Ureter (tissue), 1 donor: ENCODE measurements around the gene GIMAP7. TPM values are rescaled to one million over a fixed set of nuclear protein-coding genes. Genes with fewer than 3 reads are reported as not detected.
"Not testable (repeated sequence)": the region's sequence is repeated elsewhere in the genome, so short reads cannot be mapped to it uniquely, and the experiment has no call there.

Source experiments
- DNase-seq: peaks from one replicate; pipeline ENCODE4 v3.0.0-alpha.2; 2020; ENCODE audit warnings: low spot score
- total RNA-seq: library from RNA; stranded (reverse); gene quantifications from one replicate; pipeline ENCODE4 v1.2.4, GENCODE V29; 2023
- donor health status: DM: yes; HTN: yes; CAD: no.

GIMAP7 gene
- total RNA-seq, result 24.5 TPM

DNA sequence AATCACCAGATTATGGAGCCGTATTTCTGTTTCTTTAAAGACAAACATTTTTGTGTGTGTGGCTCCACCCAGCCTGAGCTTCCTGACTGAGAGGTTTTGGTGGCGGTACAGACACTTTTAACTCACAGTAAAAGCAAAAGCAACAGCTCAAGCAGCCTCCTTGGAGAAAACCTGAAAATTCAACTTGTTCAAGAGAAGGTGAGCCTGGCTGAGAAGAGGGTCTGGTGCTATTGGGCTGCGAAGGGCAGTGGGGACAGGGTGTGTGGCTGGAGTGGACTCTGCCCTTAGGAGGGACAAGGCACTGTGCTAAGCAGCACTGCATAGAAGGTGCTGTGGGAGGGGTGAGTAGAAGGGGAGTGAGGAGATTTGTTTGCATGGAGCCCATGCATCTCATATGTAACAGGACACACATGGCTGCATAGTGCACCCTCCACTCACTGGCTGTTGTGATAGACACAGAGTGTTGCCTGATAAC is at the start of gene GIMAP7:
Gene GIMAP7 (plus strand): TSS at position 125 of the 475 bp plus-strand sequence. CDS start 5,103 bp downstream, outside the sequence.
- no peak for DNase-seq

DNA sequence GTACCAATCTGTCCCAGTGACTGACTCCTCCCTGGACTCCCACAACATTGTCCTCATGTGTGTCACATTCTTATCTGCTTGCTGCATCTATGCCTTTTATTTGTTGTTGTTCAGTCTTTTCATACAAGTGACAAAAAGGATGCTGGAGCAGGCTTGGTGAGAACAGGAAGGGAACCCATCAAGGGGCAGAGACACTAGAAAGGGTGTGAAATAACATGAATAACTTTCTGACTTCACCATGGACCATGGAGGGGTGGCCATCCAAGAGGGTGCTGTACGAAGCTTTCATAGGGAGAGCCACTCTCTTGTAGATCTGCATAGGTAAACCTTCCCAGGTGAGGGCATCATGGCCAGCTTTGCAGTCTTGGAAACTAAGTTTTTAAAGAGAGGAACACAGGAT is 49.7 kb upstream of the GIMAP7 start:
- no peak for DNase-seq

DNA sequence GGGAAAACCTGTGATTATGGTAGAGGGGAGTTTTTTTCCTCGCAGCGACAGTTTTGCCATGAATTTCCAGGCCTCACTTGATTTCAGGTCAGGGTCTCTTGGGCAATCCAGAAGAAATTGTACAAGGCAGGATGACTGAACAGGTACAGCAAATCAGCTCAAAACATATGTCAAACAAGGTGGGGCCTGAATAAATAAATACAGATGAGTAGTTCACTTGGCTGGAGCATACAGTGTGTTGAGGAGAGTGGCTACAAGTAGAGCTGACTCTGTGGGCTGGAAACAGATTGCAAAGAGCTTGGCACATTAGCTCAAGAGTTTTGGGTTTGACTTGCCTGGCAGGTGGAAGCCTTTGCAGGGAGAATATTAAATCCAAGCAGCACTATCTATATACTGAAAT is 49.3 kb upstream of the GIMAP7 start:
- DNase-seq, result no peak

DNA sequence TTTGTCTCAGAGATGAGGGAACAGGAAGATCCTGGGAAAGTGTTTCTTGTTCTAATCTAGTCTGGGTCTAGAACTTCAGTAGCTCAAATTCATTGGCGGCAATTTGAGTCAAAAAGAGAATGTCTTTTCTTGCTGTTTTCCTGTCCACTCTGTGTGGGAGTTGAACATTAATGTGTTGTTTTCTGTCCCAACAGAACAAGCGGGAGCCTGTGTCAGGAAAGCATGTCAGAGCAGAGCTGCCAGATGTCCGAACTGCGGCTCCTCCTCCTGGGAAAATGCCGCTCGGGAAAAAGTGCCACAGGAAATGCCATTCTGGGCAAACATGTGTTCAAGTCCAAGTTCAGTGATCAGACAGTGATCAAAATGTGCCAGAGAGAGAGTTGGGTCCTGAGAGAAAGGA is 48.2 kb upstream of the GIMAP7 start:
- DNase-seq, result no peak

DNA sequence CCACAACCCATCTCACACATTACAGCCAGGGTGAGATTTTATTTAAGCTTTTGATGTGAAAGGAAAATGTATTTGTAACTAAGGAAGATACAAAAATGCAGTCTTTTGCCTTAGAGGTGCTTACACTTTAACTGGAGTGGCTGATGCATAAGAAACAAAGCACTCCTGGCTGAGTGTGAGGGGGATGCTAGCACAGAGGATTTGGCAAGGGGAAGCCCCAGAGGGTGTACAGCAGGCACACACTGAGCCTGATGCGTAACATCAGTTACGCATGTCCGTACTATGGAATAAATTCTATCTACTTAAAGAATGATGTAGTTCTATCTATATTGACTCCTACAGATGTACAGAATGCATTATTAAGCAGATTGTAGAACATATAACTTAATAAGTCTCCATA is 46.4 kb upstream of the GIMAP7 start:
- no peak for DNase-seq

DNA sequence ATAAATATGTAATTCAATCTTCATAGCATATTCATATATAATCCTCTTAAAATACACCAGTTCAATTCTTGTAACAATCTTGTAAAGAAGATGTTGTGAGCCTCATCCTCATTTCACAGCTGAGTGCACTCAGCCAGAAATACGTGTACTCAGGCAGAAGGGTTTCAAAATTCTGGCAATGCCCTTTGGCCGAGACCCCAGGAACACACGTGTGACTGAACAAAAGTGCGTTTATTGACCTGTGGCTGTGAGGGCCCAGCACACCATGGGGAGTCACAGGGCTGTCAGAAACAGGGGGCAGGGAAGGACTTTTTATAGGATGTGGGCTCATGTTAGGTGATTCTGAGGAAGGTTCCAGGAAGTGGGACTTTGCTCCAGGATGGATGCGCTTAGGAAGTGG is 42.8 kb upstream of the GIMAP7 start:
- no peak for DNase-seq

DNA sequence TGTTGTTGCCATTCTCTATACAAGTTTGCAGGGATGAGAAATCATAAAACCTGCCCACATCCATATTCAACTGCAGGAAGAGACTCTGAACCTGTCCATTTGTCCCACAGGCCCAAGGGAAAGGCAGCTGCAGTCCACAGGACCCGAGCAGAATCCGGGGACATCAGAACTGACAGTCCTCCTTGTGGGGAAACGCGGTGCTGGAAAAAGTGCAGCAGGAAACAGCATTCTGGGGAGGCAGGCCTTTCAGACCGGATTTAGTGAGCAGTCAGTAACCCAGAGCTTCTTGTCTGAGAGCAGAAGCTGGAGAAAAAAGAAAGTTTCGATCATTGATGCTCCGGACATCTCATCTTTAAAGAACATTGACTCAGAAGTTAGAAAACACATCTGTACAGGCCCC is 40.8 kb upstream of the GIMAP7 start:
- no peak for DNase-seq

DNA sequence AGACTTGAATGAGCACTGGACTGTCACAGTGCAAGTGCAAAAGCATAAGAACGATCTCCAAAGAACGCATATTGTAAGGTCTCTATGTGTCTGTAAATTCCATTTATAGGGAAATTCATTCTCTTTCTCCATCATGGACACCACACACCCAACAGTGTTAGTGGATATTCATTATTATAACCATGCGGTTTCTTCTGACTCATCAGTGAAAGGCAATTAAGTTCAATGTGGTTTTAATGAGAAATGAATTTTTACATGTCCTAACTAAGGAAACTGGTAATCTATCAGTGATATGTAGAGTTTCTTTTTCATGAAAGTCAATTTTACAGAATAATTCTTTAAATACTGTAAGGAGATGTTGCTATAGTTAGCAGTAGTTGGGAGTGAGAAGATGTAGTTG is 38.4 kb upstream of the GIMAP7 start:
- no peak for DNase-seq

DNA sequence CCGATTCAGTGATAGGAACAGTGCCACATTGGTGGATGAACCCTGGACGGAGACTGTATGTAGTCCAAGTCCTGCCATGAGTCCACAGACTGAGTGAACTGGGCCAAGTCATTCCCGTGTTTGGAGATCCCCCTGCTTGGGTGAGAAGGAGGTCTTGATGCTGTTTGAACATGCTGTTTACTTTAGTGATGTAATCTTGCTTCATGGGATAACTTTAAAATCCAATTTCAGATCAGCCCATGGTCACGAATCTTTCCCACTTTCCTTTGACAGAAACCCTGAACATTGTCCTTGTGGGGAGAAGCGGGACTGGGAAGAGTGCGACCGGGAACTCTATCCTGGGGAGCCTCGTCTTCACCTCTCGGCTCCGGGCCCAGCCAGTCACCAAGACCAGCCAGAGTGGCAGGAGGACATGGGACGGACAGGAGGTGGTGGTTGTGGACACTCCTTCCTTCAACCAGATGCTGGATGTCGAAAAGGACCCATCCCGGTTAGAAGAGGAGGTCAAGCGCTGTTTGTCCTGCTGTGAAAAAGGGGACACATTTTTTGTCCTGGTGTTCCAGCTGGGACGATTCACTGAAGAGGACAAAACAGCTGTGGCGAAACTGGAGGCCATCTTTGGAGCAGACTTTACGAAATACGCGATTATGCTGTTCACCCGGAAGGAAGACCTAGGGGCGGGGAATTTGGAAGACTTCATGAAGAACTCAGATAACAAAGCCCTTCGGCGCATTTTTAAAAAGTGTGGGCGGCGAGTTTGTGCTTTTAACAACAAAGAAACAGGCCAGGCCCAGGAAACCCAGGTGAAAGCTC is 37.6 kb upstream of the GIMAP7 start:
- no peak for DNase-seq

DNA sequence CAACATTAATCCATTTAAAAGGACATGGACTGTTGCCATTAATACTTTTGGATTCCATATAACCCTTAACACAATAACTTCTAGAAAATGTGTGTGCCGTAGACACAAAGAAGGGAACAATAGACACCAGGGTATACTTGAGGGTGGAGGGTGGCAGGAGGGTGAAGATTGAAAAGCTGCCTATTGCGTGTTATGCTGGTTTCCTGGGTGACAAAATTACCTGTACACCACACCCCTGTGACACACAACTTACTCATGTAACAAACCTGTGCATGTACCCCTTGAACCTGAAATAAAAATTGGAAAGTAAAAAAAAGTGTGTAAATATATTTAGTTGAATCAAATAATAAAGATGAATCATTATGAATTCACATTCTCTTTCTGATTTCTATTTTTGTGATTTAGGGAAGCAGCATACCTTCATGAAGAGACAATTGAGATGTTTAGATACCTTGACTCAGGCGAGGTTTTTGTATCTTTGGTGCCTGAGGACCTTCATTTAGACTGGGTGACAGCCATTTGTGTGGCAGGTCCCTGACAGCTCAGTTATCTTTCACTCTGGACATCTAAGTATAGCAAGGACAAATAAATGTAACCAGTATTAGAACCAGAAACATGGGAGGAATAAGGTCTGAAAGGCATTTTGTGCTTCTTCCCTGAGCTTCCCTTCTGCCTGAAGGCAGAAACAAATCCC is 35.5 kb upstream of the GIMAP7 start:
- DNase-seq, result no peak

DNA sequence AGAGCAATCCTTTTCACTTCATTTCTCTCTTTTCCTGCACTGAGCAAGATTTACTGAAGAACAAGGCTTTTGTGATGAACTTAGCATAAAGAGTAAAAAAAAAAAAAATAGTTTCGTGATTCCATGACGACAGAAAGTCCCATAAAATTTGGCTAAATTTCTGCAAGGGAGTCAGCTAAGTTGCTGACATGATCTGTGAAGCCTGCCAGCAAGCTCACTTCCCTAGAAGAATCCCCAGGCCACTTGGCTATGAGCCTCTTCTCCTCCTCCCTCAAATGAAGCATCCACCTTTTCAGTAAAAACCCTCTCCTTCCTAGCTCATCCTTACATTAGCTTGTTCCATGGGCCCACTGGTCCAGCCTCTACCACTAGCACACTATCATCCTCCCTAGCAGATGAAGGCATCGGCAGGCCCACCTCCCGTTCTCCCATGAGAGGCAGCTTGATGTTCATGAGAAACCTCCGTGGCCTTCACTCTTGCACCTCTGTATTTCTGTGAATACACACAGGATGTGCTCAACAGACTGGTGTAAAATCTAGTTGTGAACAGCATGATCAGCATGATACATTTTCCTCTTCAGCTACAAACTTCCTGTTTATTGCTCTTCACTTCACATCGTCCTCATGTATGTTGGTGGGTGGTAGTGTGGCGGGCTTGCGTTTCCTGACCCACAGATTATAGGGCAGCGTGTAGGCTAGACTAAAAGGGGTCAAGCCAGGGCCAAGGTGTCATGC is 33.3 kb upstream of the GIMAP7 start:
- no peak for DNase-seq

DNA sequence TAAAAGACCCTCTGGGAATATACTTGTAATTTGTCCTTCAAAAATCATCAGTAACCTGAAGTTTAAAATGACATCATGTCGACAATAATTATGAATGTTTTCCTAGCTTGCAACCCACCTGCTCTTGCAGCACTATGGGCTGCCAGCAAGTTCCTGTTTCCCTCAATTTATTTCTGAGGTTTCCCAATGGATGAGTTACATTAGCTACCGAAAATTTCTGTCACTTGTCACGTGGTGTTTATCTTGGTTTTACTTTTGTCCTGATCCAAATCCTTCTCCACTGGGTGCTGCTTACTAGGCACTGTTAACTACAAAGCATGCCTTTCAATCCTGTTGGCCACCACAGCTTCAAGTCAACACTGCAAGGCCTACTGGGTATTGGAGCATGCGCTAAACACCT is 32.8 kb upstream of the GIMAP7 start:
- no peak for DNase-seq

DNA sequence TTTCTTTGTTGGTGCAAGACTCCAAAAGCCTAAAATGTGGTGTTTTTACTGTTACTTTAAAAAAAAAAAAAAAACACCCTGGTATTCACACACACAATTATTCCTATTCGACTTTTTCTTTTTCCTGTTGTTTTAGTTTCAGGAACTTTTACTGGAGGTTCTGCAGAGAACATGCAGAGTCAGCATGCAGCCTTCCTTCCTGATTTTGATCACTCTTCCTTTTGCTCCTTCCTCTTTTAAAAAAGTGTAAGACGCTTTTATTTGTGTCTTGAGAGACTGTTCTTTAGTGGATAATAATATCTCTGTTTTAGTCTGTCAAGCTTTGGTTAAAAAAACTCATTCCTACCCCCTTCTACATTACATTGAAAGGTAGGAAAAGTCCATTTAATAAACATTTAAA is 31.2 kb upstream of the GIMAP7 start:
- not testable (repeated sequence) for DNase-seq

DNA sequence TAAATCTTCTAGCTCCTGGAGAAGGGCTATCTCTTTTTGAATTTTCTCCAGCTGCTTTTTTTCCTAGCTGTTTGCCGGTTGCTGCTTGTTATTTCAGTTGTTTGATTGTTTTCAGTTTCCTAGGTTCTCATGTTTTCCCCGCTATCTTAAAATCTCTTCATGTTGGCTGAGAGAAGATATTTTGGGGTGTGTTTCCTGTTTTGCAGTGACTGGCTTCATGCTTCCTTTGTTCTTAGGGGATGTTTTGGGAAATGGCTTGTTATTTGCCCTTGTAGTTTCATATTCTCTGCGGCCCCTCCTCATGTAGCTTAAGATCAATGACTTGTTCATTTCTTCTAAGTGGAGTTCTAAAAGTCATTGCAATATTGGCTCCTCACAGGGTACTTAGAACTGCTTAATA is 30.6 kb upstream of the GIMAP7 start:
- not testable (repeated sequence) for DNase-seq

DNA sequence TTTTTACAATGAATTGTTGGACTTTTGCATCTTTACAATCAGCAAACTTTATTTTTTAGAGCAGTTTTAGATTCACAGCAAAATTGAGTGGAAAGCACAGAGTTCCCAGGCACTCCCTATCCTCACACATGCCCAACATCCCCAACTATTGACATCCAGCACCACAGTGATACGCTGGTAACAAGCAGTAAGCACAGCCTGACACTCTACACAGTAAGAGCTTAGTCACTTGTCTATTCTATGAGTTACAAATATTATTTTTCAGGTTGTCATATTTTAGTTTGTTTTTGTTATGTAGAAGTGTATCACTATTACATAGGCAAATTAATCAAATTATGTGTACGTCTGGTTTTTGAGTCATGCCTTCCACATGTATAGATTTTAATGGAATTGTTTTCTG is 27.0 kb upstream of the GIMAP7 start:
- DNase-seq, result no peak

DNA sequence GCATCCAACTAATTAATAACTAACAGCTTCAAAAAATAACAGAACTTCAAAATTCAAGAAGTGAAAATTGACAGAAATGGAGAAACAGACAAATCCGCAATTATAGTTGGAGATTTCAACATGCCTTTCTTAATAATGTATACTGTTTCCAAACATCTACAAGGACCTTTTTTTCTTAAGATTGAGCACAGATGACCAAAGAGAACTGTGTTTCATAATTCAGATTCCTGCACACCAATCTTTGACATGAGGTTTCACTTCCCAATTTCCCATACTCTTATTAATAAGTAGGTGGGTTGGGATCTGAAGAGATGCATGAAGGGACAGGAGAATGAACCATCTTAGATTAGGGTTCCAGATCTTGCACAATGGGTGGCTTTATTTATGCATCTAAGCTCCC is 24.9 kb upstream of the GIMAP7 start:
- no peak for DNase-seq

DNA sequence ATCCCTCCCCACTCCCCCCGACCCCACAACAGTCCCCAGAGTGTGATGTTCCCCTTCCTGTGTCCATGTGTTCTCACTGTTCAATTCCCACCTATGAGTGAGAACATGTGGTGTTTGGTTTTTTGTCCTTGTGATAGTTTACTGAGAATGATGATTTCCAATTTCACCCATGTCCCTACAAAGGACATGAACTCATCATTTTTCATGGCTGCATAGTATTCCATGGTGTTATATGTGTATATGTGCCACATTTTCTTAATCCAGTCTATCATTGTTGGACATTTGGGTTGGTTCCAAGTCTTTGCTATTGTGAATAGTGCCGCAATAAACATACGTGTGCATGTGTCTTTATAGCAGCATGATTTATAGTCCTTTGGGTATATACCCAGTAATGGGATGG is 21.2 kb upstream of the GIMAP7 start:
- not testable (repeated sequence) for DNase-seq

DNA sequence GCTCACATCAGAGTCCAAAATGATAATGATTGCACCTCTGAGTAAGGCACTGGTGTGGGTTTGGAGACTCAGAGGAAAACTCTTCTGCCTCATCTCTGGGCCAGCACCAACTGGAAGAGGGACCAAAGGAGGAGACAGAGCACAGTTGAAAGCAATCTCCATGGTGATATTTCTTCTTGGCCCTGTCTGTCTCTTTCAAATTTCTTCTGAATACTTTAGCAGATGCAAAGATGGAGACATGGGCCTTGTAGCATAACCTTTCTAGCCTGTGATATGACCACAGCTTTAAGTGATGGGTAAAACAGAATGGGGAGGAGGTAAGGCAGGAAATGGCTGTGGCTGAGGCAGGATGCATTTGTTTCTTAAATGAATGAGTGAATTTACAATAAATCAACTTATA is 12.2 kb upstream of the GIMAP7 start:
- no peak for DNase-seq

DNA sequence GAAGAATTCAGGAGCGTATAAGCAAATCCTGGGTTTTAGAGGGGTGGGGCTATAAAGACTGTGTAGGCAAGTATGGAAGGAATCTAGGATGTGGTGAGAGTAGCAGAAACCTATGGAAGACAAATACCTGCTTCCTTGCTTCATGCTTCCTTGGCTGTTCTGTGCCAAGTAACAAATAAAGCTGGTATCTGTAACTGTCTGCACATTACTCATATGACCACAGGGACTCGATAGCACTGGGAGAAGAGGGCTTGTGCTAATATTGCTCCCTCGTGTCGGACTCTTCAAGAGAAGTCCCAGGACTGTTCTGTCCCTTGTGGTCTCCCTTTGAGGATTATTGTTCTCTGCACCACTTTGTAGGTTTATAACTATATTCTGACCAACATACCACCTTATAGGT is 11.5 kb upstream of the GIMAP7 start:
- DNase-seq, result no peak

DNA sequence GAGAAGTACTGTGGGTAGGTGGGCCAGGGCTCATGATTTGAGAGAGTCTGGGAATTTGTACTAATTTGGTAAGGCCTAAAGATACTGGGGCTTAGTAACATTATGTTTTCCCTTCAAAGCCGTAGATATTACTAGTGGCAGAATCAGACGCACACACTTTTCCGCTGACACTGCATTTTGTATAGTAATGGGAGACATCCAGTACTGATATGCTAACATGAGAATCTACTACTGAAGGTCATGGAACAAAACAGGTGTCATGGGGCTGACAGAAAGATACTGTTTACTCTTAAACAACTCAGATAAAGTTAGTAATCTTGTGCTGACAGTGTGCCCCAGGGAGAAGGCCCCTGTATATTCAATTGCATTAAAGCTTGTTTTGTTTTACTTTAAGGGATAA is 11.1 kb upstream of the GIMAP7 start:
- DNase-seq, result no peak

DNA sequence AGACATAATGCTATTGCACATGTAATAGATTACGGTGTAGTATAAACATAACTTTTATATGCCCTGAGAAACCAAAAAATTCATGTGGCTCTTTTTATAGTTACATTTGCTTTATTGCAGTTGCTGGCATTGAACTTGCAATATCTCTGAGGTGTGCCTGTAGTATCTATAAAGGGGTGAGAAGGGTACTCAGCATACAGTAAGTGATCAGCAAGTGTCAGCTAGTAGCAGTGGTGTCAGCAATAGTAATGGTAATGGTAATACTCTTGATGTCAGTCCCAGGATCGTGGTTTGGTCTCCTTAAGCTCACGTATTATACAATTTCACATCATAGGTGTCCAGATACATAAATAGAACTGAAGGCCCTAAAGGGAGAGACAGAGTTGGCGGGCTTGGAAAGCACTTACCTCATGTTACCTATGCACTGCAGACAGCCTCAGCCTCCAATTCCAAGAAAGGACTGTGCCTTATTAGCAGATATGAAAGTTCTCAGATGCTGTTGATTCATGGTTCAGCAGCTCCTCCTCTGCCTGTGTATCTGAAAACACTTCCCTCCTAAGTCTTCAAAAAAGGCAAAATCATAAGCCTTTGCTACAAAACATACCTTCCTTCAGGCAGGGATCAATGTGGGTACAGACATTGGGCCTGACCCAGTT is 6.6 kb upstream of the GIMAP7 start:
- DNase-seq, result no peak

DNA sequence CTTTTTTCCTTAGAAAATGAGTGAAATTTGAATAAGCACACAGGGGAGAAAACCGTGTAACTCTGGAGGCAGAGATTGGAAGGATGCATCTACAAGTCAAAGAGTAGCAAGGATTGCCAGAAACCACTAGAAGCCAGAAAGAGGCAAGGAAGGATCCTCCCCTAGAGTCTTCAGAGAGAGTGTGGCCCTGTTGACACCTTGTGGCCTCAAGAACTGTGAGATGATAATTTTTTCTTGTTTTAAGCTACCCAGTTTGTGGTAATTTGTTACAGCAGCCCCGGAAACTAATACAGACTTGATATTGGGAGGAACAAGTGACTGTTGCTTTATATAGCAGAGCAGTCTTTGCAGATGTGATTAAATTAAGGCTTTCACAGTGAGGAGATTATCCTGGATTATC is 3.6 kb upstream of the GIMAP7 start:
- DNase-seq, result no peak
